Cardiac muscle cell (in vitro differentiated cells and primary cell): ENCODE data around the gene PDK4. TPM values are rescaled to one million over a fixed set of nuclear protein-coding genes. Genes with fewer than 3 reads are reported as not detected.
A peak's percentile ranks its signal among the peaks of the same experiment; 100 is the strongest.

ENCODE experiments used
- DNase-seq, 2 donors: peaks; one replicate each; pipeline versions ENCODE4 v3.0.0 to v3.0.0-alpha.2; 2010 to 2017; ENCODE audit warnings: low read depth in 1 of 2, low spot score in 1 of 2
- H3K27ac ChIP-seq: fragments of 200-600 bp; sonication (generic); 2 replicates; pipeline ENCODE4 v1.5.1; 2016
- H3K27me3 ChIP-seq: fragments of 200-600 bp; sonication (generic); 2 replicates; pipeline ENCODE4 v1.6.0; 2016; ENCODE audit warnings: control low read depth
- H3K36me3 ChIP-seq: fragments of 200-600 bp; sonication (generic); 2 replicates; pipeline ENCODE4 v1.5.1; 2016; ENCODE audit warnings: control low read depth
- H3K4me1 ChIP-seq: fragments of 200-600 bp; sonication (generic); 2 replicates; pipeline ENCODE4 v1.8.1; 2017; ENCODE audit warnings: low read depth, mild to moderate bottlenecking, mixed run types
- H3K4me3 ChIP-seq: fragments of 200-600 bp; sonication (generic); 2 replicates; pipeline ENCODE4 v1.5.1; 2016; ENCODE audit warnings: mild to moderate bottlenecking
- H3K9me3 ChIP-seq: fragments of 200-600 bp; sonication (generic); 2 replicates; pipeline ENCODE4 v1.5.1; 2017; ENCODE audit warnings: low read depth, mild to moderate bottlenecking, control low read depth
- polyA plus RNA-seq: library from polyadenylated mRNA; unstranded; fragments of >200 nt; fragmentation: Nextera tagmentation; extraction: Ambion mirVana; gene quantifications from 2 replicates; pipeline ENCODE4 v1.2.1, GENCODE V29; 2016
- total RNA-seq: library from RNA; depleted of rRNA; stranded (reverse); fragments of >200 nt; gene quantifications from 2 replicates; pipeline ENCODE4 v1.2.3, GENCODE V29; 2016
- TF ChIP-seq, protein P1 (sequence below): IDR thresholded peaks from 2 replicates; pipeline ENCODE4 v1.5.1; 2012; ENCODE audit warnings: low read depth, mild to moderate bottlenecking, low read length

Gene PDK4
- total and polyA plus RNA-seq, 2 experiments from 2014 or later: 0.32 to 2.6 TPM

DNA sequence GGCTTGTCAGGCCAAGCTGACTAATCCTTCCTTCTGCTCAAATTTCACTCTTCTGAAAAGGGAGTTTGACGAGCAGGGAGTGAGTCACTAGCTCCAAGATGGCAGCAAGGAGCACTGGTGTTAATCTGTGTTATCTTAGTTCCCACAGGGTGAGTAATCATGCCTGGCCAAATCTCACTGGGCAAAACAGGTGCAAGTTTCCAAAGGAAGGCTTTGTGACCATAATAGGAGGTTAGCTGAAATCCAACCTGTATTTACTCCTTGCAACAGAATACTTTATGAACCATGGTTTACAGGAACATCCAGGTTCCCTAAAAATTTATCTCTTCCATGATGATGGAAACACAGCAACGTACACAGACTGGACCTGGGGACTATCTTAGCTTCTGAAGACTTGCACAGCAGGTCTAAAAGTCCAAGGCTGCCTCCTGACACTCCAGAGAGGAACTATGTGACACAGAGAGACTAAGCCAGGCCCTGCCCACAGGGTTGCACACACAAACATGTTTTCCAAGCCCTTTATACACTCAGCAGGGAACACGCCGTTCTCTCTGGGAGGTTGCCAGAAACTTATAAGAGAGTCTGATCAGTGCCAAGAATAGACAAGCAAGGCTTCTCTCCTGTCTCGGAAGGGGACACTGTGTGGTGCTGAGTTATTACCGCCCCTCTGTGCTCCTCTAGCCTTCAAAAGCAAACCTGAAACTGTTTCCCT is 46.3 kb downstream of the PDK4 start:
- TF ChIP-seq, protein P1, sequence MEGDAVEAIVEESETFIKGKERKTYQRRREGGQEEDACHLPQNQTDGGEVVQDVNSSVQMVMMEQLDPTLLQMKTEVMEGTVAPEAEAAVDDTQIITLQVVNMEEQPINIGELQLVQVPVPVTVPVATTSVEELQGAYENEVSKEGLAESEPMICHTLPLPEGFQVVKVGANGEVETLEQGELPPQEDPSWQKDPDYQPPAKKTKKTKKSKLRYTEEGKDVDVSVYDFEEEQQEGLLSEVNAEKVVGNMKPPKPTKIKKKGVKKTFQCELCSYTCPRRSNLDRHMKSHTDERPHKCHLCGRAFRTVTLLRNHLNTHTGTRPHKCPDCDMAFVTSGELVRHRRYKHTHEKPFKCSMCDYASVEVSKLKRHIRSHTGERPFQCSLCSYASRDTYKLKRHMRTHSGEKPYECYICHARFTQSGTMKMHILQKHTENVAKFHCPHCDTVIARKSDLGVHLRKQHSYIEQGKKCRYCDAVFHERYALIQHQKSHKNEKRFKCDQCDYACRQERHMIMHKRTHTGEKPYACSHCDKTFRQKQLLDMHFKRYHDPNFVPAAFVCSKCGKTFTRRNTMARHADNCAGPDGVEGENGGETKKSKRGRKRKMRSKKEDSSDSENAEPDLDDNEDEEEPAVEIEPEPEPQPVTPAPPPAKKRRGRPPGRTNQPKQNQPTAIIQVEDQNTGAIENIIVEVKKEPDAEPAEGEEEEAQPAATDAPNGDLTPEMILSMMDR: no peak
- no peaks in the 10 kb centered on the region for H3K9me3 ChIP-seq
- H3K4me1 ChIP-seq: no peaks in the 10 kb centered on the region
- no peaks in the 10 kb centered on the region for H3K27me3 ChIP-seq
- peak in 1 of 2 donors; percentile 97 for DNase-seq
- no peaks in the 10 kb centered on the region for H3K36me3 ChIP-seq
- no peak overlapping the region for H3K27ac ChIP-seq
- H3K4me3 ChIP-seq: no peak overlapping the region

DNA sequence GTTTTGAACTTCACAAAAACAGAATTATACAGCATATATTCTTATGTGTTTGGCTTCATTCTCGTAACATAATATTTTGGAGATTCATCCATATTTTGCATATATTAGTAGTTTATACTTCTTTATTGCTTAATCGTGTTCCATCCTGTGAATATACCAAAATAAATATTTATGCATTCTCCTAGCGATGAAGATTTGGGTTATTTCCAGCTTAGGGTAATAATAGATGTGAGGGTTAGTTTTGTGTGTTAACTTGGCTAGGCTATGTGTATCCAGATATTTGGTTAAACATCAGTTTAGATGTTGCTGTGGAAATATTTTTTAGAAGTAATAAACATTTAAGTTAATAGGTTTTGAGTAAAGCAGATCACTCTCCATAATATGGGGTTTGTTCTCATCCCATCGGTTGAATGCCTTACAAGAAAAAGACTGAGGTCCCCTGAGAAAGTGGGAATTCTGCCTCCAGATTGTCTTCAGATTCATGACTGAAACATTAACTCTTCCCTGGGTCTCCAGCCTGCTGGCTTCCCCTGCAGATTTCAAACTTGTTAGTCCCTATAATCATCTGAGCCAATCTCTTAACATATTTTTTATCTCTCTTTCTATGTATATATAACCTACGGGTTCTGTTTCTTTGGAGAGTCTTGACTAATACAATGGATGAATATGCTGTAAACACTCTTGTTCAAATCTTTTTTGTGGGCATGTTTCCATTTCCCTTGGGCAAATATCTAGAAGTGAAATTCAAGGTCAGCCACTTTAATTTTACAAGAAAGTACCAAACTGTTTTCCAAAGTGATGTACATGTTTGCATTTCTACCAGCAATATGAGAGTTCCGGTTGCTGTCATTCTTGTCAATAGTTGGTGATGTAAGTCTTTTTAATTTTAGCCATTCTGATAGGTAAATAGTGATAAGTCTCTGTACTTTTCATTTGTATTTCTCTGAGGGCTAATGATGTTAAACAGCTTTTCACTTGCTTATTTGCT is 48.7 kb downstream of the PDK4 start:
- no peaks in the 10 kb centered on the region for H3K27me3 ChIP-seq
- no peak overlapping the region for H3K27ac ChIP-seq
- no peaks in the 10 kb centered on the region for H3K4me1 ChIP-seq
- no peaks in the 10 kb centered on the region for H3K36me3 ChIP-seq
- no peaks in the 10 kb centered on the region for H3K9me3 ChIP-seq
- DNase-seq: no peak
- TF ChIP-seq, protein P1: no peak
- no peak overlapping the region for H3K4me3 ChIP-seq

DNA sequence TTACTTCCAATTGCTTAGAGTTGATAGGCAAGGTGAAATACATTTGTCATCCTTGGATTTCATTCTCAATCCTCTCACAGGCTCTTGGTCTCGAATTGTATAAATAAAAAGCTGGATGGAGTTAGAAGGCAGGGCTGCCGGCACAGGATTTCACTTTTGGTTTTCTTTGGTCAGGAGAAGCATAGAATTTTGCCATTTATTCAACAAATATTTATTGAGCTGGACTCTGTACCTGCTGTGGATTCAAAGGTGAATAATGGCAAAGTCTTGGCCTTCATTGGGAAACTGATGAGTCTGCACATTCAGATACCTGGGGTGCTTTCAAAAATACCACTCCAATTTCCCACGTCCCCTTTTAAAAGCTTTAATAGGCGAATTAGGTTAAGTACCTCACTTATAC is 49.7 kb downstream of the PDK4 start:
- Histone ChIP-seq H3K4me3 (no peak overlapping the region), H3K36me3 (no peaks in the 10 kb centered on the region), H3K27me3 (no peaks in the 10 kb centered on the region), H3K4me1 (no peaks in the 10 kb centered on the region), H3K9me3 (no peaks in the 10 kb centered on the region), H3K27ac (no peak overlapping the region)
- TF ChIP-seq, protein P1: no peak
- DNase-seq: no peak

DNA sequence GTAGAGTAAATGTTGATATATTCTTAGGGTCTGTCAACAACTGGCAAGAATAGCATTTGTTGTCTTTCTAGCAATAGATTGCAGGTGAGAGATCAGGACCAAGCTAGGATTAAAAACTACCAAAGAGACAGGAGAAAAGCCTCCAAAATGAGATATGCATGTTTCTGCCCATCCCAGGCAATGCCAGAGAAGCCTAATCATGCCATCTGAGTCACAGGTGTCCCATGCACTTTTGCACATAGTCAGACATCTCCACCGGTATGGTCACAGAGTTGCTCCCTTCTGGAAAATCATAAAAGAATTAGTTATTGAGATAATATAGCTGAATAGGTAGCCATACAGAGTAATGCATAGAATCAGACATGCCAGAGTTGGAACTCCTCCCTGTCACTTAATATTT is 50.6 kb downstream of the PDK4 start:
- no peaks in the 10 kb centered on the region for H3K36me3 ChIP-seq
- H3K27ac ChIP-seq: no peak overlapping the region
- TF ChIP-seq, protein P1: no peak

DNA sequence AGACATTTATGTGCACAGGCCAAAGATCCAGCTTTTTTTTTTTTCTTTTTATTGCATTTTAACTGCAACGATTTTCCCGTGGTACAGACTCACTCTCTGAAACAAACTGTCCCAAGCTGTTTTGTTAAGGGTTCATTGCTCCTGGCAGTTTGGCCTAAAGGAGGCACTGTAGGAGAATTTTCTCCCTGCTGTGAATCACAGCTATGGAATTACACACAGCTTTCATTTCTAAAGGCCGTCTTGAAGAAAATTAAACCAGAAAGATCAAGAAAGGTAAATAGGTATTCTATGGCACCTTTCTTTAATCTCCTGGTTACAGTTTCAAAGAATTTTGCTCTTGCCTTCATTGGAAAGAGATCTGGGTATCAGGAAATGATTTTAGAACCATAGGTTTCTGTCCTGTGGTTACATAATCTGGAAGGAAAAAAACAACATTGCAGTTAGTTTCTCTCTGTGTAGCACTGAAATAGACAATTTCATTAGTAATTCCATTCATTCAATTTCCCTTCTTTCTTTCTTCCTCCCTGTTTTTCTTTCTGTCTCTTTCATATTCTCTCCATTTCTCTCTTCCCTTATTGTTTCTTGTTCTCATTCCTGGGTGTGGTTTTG is 51.2 kb downstream of the PDK4 start:
- H3K4me3 ChIP-seq: no peak overlapping the region
- DNase-seq: peak; percentile 40 to 82
- no peaks in the 10 kb centered on the region for H3K9me3 ChIP-seq
- TF ChIP-seq, protein P1: peak; percentile 92
- H3K27ac ChIP-seq: no peak overlapping the region
- H3K4me1 ChIP-seq: no peaks in the 10 kb centered on the region
- no peaks in the 10 kb centered on the region for H3K36me3 ChIP-seq
- H3K27me3 ChIP-seq: peaks cover 4% of the 10 kb centered on the region

More for the DNA sequence above, 50.6 kb downstream of the PDK4 start:
- H3K4me3 ChIP-seq: no peak overlapping the region
- H3K27me3 ChIP-seq: no peaks in the 10 kb centered on the region
- no peaks in the 10 kb centered on the region for H3K9me3 ChIP-seq
- no peaks in the 10 kb centered on the region for H3K4me1 ChIP-seq
- DNase-seq: no peak
